Spleen (tissue), 7 donors: ENCODE results near the gene CARS1.

ENCODE experiments used
- CTCF ChIP-seq, 11 experiments: fragments of 200-600 bp in 7 of 11; fragments of 450-650 bp in 4 of 11; sonication (generic) in 4 of 11; IDR thresholded peaks in 8 of 11; conservative IDR thresholded peaks in 3 of 11; 1 replicate in 7 of 11; 2 replicates in 4 of 11; pipeline versions ENCODE4 v1.4.0 to v1.8.0; 2016 to 2021; ENCODE audit warnings: antibody characterized with exemption in 11 of 11, inconsistent platforms in 4 of 11, mild to moderate bottlenecking in 1 of 11
- POLR2A ChIP-seq, 3 donors: fragments of 450-650 bp; IDR thresholded peaks; one replicate each; pipeline ENCODE4 v1.5.1; 2017; ENCODE audit warnings: antibody characterized with exemption in 3 of 3, mild to moderate bottlenecking in 1 of 3
- POLR2AphosphoS5 ChIP-seq, 3 donors: sonication (generic); formaldehyde crosslinking; IDR thresholded peaks; one replicate each; pipeline ENCODE4 v1.5.1; 2017; ENCODE audit warnings: antibody characterized with exemption in 3 of 3
- donor health status: DM: no; HTN: no; CAD: no; lungs with moderate emphysema.
- donor health status: DM: no; HTN: no; CAD: no.
- donor health status: DM: no; HTN: no; CAD: no.

GRCh38 chr11:3002351-3002861 is 54.8 kb downstream of the CARS1 start:
- TF ChIP-seq CTCF (IDR thresholded peaks at IDR 0.05 in 8 of 11, conservative IDR thresholded peaks at IDR 0.05 in 3 of 11) (no peak), POLR2AphosphoS5 (IDR thresholded peaks at IDR 0.05) (no peak), POLR2A (IDR thresholded peaks at IDR 0.05) (no peak)
